Upper lobe of right lung (tissue), 1 donor: Measurements from ENCODE around the gene ERI3. TPM values are rescaled to one million over a fixed set of nuclear protein-coding genes. Genes with fewer than 3 reads are reported as not detected.

Experiments
- ATAC-seq: fragments of 200-7000 bp; cut with Tn5 transposase; one replicate; pipeline ENCODE4 v1.9.1; 2020; ENCODE audit warnings: mild to moderate bottlenecking, moderate library complexity
- DNase-seq: peaks from one replicate; pipeline ENCODE4 v3.0.0-alpha.2; 2020
- H3K27ac ChIP-seq: fragments of 200-600 bp; one replicate; pipeline ENCODE4 v1.8.0; 2022
- H3K27me3 ChIP-seq: fragments of 200-600 bp; one replicate; pipeline ENCODE4 v1.8.0; 2022; ENCODE audit warnings: mild to moderate bottlenecking
- H3K36me3 ChIP-seq: fragments of 200-600 bp; one replicate; pipeline ENCODE4 v1.8.0; 2022
- H3K4me1 ChIP-seq: fragments of 200-600 bp; one replicate; pipeline ENCODE4 v1.8.0; 2022
- H3K4me3 ChIP-seq: fragments of 200-600 bp; one replicate; pipeline ENCODE4 v1.8.0; 2022; ENCODE audit warnings: mild to moderate bottlenecking
- H3K9me3 ChIP-seq: fragments of 200-600 bp; one replicate; pipeline ENCODE4 v1.8.0; 2022
- intact Hi-C: fragments of 100-400 bp; cut with DNase I; formaldehyde crosslinking; loops from one replicate; pipeline ENCODE4 v1.11.0; 2022
- total RNA-seq: library from RNA; stranded (reverse); fragmentation: NEBNext Ultra II Directional; extraction: Animal tissue kit (Norgen Biotek cat#: 25700); gene quantifications from one replicate; pipeline ENCODE4 v1.2.1, GENCODE V29; 2021
- TF ChIP-seq, protein P1 (sequence below): fragments of 200-600 bp; IDR thresholded peaks from one replicate; pipeline ENCODE4 v1.8.0; 2022; ENCODE audit warnings: antibody characterized with exemption
- donor health status: DM: no; HTN: yes; CAD: no; lungs with severe emphysema.

ERI3 gene
- total RNA-seq, 1 donor from 2014 or later, result 41.7 TPM

- intact Hi-C loops, result no loop called here
- peak overlapping the region; percentile 38 for H3K27ac ChIP-seq
- TF ChIP-seq, protein P1, sequence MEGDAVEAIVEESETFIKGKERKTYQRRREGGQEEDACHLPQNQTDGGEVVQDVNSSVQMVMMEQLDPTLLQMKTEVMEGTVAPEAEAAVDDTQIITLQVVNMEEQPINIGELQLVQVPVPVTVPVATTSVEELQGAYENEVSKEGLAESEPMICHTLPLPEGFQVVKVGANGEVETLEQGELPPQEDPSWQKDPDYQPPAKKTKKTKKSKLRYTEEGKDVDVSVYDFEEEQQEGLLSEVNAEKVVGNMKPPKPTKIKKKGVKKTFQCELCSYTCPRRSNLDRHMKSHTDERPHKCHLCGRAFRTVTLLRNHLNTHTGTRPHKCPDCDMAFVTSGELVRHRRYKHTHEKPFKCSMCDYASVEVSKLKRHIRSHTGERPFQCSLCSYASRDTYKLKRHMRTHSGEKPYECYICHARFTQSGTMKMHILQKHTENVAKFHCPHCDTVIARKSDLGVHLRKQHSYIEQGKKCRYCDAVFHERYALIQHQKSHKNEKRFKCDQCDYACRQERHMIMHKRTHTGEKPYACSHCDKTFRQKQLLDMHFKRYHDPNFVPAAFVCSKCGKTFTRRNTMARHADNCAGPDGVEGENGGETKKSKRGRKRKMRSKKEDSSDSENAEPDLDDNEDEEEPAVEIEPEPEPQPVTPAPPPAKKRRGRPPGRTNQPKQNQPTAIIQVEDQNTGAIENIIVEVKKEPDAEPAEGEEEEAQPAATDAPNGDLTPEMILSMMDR, result no peak
- H3K4me1 ChIP-seq, result peaks cover 8% of the 10 kb centered on the region
- H3K9me3 ChIP-seq, result no peaks in the 10 kb centered on the region
- ATAC-seq (no peak), DNase-seq (no peak)
- H3K36me3 ChIP-seq, result no peaks in the 10 kb centered on the region
- no peak overlapping the region for H3K4me3 ChIP-seq
- H3K27me3 ChIP-seq, result no peaks in the 10 kb centered on the region
These were observed 7.8 kb downstream of the ERI3 start for GRCh38 chr1:44347280-44347679.

DNA sequence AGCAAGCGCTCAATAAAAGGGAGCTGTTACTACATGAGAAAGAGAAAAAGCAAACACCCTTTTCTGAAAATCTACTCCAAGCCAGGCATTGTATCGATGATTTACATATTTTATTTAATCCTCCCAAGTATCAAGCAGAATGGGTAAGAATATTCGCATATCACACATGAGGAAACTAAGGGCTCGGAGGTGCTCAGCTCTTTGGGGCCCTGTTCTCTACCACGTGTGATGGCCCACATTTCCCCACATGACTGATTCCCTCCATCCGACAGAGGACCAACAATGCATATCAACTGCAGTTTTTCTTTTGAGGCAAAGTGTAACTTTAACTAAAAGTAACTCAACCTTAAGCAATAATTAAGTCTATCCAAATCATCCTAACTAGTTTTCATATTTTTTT lies 8.2 kb downstream of the ERI3 start:
- intact Hi-C loops, result no loop called here
- Histone ChIP-seq H3K27me3 (no peaks in the 10 kb centered on the region), H3K36me3 (no peaks in the 10 kb centered on the region), H3K9me3 (no peaks in the 10 kb centered on the region), H3K4me1 (peaks cover 8% of the 10 kb centered on the region), H3K4me3 (no peak overlapping the region), H3K27ac (peak overlapping the region; percentile 38)
- TF ChIP-seq, protein P1, result no peak
- ATAC-seq (no peak), DNase-seq (no peak)

DNA sequence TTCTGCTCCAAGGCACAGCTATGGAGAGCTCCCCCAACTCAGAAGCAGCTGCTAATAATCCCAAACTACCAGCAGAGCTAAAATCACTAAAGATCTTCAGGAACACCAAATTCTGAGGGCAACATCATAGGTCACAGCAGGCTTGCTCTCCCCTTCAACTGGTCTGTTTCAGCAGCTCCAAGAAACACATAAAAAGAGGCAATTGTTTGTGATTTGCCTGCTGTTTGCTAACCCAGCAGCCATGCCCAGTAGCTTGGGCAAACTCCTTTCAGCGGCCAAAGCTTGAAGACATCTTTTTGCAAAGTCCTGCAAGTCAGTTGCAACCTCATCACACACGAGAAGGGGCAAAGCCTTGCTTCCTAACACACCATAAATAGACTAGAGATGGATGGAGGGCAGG lies 8.9 kb downstream of the ERI3 start:
- TF ChIP-seq, protein P1, result no peak
- Histone ChIP-seq H3K36me3 (no peaks in the 10 kb centered on the region), H3K27ac (peak overlapping the region; percentile 38), H3K9me3 (no peaks in the 10 kb centered on the region), H3K4me1 (peaks cover 8% of the 10 kb centered on the region), H3K27me3 (no peaks in the 10 kb centered on the region), H3K4me3 (no peak overlapping the region)
- ATAC-seq (no peak), DNase-seq (no peak)
- intact Hi-C loops, result no loop called here

GRCh38 chr1:44345187-44345775 lies 9.8 kb downstream of the ERI3 start:
- H3K9me3 ChIP-seq, result no peaks in the 10 kb centered on the region
- no peak for DNase-seq
- peaks cover 8% of the 10 kb centered on the region for H3K4me1 ChIP-seq
- intact Hi-C loops, result no loop called here
- no peaks in the 10 kb centered on the region for H3K27me3 ChIP-seq
- H3K27ac ChIP-seq, result no peak overlapping the region
- TF ChIP-seq, protein P1, result no peak
- no peak for ATAC-seq
- no peak overlapping the region for H3K4me3 ChIP-seq
- no peaks in the 10 kb centered on the region for H3K36me3 ChIP-seq

DNA sequence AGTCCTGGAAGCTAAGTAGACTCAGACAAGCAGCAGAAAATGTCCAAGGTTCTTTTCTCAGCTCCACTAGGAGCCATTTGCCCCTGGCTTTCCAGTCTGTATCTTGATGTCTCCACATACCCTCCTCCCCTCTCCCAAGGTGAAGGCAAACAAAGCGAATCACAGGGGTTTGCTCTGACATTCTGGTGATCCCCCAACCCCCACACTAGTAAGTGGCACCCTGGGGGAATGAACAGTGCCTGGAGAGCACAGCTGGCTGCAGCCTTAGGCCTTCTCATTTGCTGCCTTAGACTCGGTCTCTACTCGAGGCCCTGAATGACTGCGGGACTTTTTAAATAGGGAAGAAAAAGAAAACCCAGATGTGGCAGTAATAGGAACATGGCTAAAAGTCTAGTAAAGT lies 15.3 kb downstream of the ERI3 start:
- Histone ChIP-seq H3K4me1 (no peaks in the 10 kb centered on the region), H3K36me3 (peaks cover 34% of the 10 kb centered on the region), H3K4me3 (no peak overlapping the region), H3K27ac (no peak overlapping the region), H3K9me3 (no peaks in the 10 kb centered on the region), H3K27me3 (no peaks in the 10 kb centered on the region)
- DNase-seq (no peak), ATAC-seq (no peak)
- intact Hi-C loops, result no loop called here
- TF ChIP-seq, protein P1, result no peak

DNA sequence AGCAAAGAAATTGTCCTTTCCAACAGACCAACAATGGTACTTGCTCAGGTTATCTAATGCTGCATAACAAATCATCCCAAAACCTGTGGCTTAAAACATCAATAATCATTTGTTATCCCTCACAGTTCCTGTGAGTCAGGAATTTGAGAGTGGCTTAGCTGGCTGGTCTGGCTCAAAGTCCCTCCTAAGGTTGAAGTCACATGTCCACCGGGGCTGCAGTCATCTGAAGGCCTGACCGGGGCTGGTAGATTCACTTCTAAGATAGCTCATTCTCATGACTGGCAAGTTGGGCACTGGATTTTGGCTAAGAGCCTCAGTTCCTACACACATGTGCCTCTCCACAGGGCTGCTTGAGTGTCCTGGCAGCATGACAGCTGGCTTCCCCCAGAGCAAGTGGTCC lies 16.9 kb downstream of the ERI3 start:
- Histone ChIP-seq H3K27me3 (no peaks in the 10 kb centered on the region), H3K4me3 (no peak overlapping the region), H3K9me3 (no peaks in the 10 kb centered on the region), H3K4me1 (no peaks in the 10 kb centered on the region), H3K36me3 (peaks cover 34% of the 10 kb centered on the region), H3K27ac (no peak overlapping the region)
- no peak for ATAC-seq
- intact Hi-C loops, result no loop called here
- TF ChIP-seq, protein P1, result no peak
- no peak for DNase-seq
